Epithelial cell of prostate (primary cell): Measurements from ENCODE around the gene BRD3.
"Not testable (repeated sequence)": the region's sequence is repeated elsewhere in the genome, so short reads cannot be mapped to it uniquely, and the experiment has no call there.

Experiments used
- DNase-seq: peaks from one replicate; pipeline ENCODE4 v3.0.0-alpha.2; 2011; ENCODE audit warnings: low read depth, low spot score
- H3K27ac ChIP-seq: fragments of 450-650 bp; 2 replicates; pipeline ENCODE4 v1.5.1; 2017; ENCODE audit warnings: mild to moderate bottlenecking

The BRD3 gene

DNA sequence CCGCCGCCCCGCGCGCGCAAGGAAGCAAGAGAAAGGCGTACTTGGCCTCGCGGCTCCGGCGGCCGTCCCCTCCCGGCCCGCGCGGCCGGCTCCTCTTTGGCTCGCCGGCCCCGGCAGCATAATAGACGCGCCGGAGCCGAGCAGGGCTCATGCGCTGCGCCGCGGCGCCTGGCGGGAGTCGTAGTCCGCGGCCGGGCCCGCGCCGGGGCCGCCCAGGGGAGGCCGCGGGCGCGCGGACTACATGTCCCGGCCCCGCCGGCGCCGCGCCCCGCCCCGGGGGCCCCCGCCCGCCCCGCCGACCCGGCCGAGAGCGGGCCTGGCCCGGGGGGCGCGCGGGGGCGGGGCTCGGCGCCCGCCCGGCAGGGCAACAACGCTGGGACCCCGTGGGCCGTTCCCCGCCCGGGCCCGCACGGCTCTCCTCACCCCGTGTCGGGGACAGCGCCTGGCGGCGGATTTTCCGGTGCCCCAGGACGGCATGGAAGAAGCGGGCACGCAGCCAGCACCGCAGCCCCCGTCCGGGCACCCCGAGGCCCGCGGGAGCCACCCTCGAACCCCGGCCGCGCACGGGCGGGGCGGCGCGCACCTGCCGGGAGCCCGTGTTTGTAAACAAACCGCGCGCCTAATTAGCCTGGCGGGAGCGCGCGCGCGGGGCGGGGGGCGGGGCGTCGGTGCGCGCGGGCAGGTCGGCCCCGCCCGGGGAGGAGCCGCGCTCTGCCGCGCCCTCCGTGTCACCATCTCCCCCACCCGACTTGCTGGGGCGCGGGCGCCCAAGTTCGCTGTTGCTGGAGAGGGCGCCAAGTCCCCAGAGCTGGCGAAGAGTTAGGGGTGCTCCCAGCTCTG lies at the start of gene BRD3:
BRD3 (minus strand) TSS at position 123 of the 840 bp plus-strand sequence. CDS start 14,549 bp downstream, outside the sequence.
- peak; percentile 63 for DNase-seq
- H3K27ac ChIP-seq: peak within 1 kb of the TSS; percentile 50

- DNase-seq: no peak
- no peak overlapping the region for H3K27ac ChIP-seq
These were observed 44.7 kb upstream of the BRD3 start for GRCh38 chr9:134112561-134112960.

DNA sequence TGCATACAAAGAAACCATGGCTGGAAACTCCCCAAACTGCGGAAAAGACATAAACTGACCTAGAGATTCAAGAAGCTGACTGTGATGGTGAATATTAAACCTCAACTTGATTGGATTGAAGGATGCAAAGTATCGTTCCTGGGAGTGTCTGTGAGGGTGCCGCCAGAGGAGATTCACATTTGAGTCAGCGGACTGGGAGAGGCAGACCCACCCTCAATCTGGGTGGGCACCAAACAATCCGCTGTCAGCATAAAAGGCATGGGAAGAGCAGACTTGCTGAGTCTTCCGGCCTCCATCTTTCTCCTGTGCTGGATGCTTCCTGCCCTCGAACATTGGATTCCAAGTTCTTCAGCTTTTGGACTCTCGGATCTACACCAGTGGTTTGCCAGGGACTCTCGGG lies 43.2 kb upstream of the BRD3 start:
- DNase-seq: no peak
- no peak overlapping the region for H3K27ac ChIP-seq

GRCh38 chr9:134103391-134103998 lies 35.7 kb upstream of the BRD3 start:
- no peak for DNase-seq
- H3K27ac ChIP-seq: no peak overlapping the region

GRCh38 chr9:134101623-134102149 lies 33.9 kb upstream of the BRD3 start:
- no peak for DNase-seq
- H3K27ac ChIP-seq: no peak overlapping the region

- not testable (repeated sequence) for H3K27ac ChIP-seq, DNase-seq
These were observed 33.3 kb upstream of the BRD3 start for GRCh38 chr9:134101133-134101532.

DNA sequence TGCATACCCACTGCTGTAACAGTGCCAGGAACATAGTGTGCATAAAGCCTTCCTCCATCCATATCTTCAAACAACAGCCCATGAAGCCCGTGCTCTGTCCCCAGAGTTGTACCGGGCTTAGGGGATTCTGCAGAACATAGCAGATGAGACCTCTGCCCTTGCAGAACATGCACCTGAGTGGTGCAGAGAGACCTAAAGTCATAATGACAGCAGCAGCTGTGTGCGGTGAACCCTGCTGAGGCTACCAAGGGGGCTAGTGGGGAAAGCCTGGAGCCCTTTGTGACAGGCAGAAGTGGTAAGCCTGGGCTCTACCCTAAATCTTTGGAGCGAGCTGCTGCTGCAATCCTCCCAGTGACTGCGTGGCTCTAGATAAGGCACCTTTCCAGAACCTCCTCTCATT lies 32.2 kb upstream of the BRD3 start:
- no peak for DNase-seq
- H3K27ac ChIP-seq: no peak overlapping the region

GRCh38 chr9:134099123-134099761 lies 31.4 kb upstream of the BRD3 start:
- H3K27ac ChIP-seq: no peak overlapping the region
- no peak for DNase-seq

DNA sequence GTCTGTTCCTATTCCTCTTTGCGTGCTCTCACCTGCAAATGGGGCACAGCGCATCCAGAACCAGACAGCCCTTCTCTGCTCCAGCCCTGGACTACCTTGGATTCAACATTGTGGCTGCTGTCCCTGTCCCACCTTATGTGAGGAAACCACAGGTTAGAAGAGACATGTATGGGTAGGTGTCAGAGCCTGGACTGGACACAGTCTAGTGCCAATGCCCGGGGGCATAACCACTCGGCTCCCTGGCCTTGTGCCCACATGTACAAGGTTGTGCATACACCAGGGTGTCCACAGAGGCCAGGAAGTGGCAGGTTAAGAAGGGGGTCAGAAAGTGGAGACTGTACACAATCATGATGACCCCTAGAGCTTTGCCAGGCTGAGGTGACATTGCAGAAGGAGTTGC lies 22.1 kb upstream of the BRD3 start:
- H3K27ac ChIP-seq: no peak overlapping the region
- no peak for DNase-seq

GRCh38 chr9:134088063-134088725 lies 20.4 kb upstream of the BRD3 start:
- H3K27ac ChIP-seq: no peak overlapping the region
- no peak for DNase-seq

DNA sequence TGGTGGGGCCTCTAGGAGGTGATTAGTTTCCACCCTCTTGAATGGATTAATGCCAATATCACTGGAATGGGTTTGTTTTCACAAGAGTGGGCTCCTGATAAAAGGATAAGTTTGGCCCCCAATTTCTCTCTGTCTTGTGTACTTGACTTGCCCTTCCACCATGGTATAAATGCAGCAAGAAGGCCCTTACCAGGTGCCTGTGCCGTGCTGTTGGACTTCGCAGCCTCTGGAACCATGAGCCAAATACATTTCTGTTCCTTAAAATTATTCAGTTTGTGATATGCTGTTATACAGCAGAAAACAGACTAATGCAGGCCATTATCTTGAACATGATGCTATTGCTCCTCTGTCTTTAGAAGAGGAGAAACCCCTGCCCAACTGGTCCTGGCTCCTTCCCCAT lies 17.8 kb upstream of the BRD3 start:
- DNase-seq: no peak
- H3K27ac ChIP-seq: no peak overlapping the region

DNA sequence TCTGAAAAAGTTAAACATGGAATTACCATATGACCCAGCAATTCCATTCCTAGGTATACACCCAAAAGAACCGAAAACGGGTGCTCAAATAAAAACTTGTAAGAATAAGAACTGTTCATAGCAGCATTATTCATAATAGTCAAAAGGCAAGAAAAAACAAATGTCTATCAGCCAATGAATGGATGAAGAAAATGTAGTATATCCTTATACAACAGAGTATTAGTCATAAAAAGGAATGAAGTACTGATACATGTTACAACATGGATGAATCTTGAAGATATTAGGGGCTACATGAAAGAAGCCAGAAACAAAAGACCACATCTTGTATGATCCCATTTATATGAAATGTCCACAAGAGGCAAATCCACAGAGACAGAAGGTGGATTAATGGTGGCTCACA lies 15.6 kb upstream of the BRD3 start:
- no peak for DNase-seq
- H3K27ac ChIP-seq: peak overlapping the region; percentile 11

DNA sequence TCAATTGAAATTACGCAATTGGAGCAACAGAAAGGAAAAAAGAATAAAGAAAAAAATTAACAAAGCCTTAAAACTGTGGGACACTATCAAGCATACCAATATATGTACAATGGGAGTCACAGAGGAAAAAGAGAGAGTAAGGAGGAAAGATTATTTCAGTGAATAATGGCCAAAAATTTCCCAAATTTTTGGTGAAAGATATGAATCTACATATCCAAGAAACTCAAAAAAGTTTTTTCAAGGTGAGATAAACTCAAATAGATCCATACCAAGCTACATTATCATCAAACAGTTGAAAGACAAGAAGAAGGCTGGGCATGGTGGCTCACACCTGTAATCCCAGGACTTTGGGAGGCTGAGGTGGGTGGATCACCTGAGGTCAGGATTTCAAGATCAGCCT lies 8.8 kb upstream of the BRD3 start:
- DNase-seq: no peak
- H3K27ac ChIP-seq: no peak overlapping the region

- not testable (repeated sequence) for DNase-seq, H3K27ac ChIP-seq
These were observed 7.9 kb upstream of the BRD3 start for GRCh38 chr9:134075689-134076088.

- DNase-seq: no peak
- H3K27ac ChIP-seq: no peak overlapping the region
These were observed 5.7 kb upstream of the BRD3 start for GRCh38 chr9:134073500-134073899.

GRCh38 chr9:134072683-134073082 lies 4.9 kb upstream of the BRD3 start:
- H3K27ac ChIP-seq, DNase-seq: not testable (repeated sequence)

- no peak for DNase-seq
- H3K27ac ChIP-seq: no peak overlapping the region
These were observed 3.3 kb upstream of the BRD3 start for GRCh38 chr9:134071149-134071548.

DNA sequence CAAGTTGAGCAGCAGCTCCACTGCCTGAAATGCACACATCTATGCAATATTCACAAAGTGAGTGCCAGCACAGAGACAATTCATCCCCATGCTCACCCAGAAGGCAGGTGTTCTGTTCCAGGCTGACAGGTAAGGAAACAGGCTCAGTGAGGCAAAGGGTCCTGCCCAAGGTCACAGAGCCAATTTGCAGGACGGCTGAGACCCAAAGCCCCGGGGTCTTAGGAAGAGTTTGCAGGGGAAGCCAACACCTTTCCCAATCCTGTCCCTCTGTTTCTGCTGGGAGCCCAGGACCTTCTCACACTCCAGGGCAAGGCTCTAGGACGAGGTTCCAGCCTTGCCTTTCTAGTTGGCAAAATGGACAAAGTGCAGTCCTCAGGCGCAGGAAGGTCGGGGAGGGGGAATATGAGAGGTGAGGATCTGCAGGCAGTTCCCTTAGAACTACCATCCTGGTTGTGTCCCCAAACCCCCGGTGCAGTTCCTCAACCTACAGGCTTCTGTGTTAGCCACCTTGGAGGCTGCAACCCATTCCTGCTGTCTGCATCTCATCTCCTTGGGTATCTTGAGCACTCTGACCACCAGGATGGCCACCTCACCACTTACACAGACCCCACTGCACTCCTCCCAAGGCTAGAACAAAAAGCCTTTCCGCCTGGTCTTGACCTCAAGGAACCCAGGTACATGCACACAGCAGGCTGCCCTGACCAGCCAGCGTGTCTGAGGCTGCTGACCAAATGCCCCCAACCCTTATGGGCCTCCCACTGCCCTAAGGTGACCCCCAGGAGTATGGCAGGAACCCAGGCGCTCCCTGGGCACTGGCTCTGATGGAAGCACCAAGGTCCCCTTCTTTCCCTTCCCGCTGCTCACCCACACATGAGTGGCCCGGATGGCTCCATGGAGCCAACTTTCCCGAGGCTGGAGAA lies 1.9 kb upstream of the BRD3 start:
- H3K27ac ChIP-seq: no peak overlapping the region
- DNase-seq: no peak

- no peak overlapping the region for H3K27ac ChIP-seq
- DNase-seq: no peak
These were observed 1.1 kb upstream of the BRD3 start for GRCh38 chr9:134068744-134069479.
